Measurements from ENCODE around the gene CFDP1.

DNA sequence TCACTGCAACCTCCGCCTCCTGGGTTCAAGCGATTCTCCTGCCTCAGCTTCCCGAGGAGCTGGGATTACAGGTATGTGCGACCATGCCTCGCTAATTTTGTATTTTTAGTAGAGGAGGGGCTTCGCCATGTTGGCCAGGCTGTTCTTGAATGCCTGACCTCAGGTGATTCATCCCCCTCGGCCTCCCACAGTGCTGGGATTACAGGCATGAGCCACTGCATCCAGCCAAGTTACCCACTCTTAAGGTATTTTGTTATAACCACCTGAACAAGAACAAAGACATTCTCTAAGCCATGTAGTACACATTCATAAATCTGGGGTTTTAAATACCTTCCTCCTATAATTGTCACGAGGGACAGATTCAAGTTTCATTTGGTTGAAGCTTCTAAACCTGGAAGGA lies 43.5 kb upstream of the CFDP1 start:
- TF ChIP-seq CTCF (IDR thresholded peaks at IDR 0.05; ENCODE audit: low read depth, low read length) (no peak), POLR2A (IDR thresholded peaks at IDR 0.05; ENCODE audit: extremely low read depth, insufficient read length) (no peak), MAX (IDR thresholded peaks at IDR 0.05; ENCODE audit: low read depth, low read length) (no peak), MYC (IDR thresholded peaks at IDR 0.05; ENCODE audit: low read depth, low read length) (no peak)
